Glutamatergic neuron (in vitro differentiated cells): ENCODE data around the gene SLCO2A1. TPM values are rescaled to one million over a fixed set of nuclear protein-coding genes. Genes with fewer than 3 reads are reported as not detected.

ENCODE experiments used
- DNase-seq: peaks from one replicate; pipeline ENCODE4 v3.0.0; 2022
- H3K27ac Mint-ChIP-seq: one replicate; pipeline ENCODE4 v1.8.0; 2020; ENCODE audit warnings: mild to moderate bottlenecking, mixed read lengths, inconsistent platforms; ENCODE audit not compliant: unreplicated experiment
- H3K27me3 Mint-ChIP-seq: one replicate; pipeline ENCODE4 v1.8.0; 2020; ENCODE audit warnings: mild to moderate bottlenecking, moderate library complexity, mixed read lengths, inconsistent platforms; ENCODE audit not compliant: unreplicated experiment
- H3K36me3 Mint-ChIP-seq: one replicate; pipeline ENCODE4 v1.8.0; 2020; ENCODE audit warnings: mild to moderate bottlenecking, mixed read lengths, inconsistent platforms; ENCODE audit not compliant: unreplicated experiment
- H3K4me1 Mint-ChIP-seq: one replicate; pipeline ENCODE4 v1.8.0; 2020; ENCODE audit warnings: mild to moderate bottlenecking, low read depth, mixed read lengths, inconsistent platforms; ENCODE audit not compliant: unreplicated experiment
- H3K4me3 Mint-ChIP-seq: one replicate; pipeline ENCODE4 v1.8.0; 2020; ENCODE audit warnings: mild to moderate bottlenecking, mixed read lengths, inconsistent platforms; ENCODE audit not compliant: unreplicated experiment
- H3K9me3 Mint-ChIP-seq: one replicate; pipeline ENCODE4 v1.8.0; 2020; ENCODE audit warnings: mild to moderate bottlenecking, moderate library complexity, mixed read lengths, inconsistent platforms; ENCODE audit not compliant: unreplicated experiment
- total RNA-seq: library from RNA; stranded (reverse); fragmentation: NEBNext Ultra II Directional; extraction: Animal tissue kit (Norgen Biotek cat#: 25700); gene quantifications from one replicate; pipeline ENCODE4 v1.2.1, GENCODE V29; 2021; ENCODE audit not compliant: unreplicated experiment
- TF ChIP-seq, protein P1 (sequence below): fragments of 200-600 bp; sonication (generic); IDR thresholded peaks from one replicate; pipeline ENCODE4 v1.5.0; 2021; ENCODE audit not compliant: partially characterized antibody, unreplicated experiment

The SLCO2A1 gene
- total RNA-seq, 1 donor from 2014 or later = not detected

GRCh38 chr3:133932009-133932408 is 97.7 kb downstream of the SLCO2A1 start:
- DNase-seq = no peak
- Mint-ChIP-seq H3K36me3 (no peaks in the 10 kb centered on the region), H3K27me3 (peaks cover 8% of the 10 kb centered on the region), H3K4me3 (no peak overlapping the region), H3K27ac (no peak overlapping the region), H3K4me1 (no peaks in the 10 kb centered on the region), H3K9me3 (peaks cover 4% of the 10 kb centered on the region)
- TF ChIP-seq, protein P1, sequence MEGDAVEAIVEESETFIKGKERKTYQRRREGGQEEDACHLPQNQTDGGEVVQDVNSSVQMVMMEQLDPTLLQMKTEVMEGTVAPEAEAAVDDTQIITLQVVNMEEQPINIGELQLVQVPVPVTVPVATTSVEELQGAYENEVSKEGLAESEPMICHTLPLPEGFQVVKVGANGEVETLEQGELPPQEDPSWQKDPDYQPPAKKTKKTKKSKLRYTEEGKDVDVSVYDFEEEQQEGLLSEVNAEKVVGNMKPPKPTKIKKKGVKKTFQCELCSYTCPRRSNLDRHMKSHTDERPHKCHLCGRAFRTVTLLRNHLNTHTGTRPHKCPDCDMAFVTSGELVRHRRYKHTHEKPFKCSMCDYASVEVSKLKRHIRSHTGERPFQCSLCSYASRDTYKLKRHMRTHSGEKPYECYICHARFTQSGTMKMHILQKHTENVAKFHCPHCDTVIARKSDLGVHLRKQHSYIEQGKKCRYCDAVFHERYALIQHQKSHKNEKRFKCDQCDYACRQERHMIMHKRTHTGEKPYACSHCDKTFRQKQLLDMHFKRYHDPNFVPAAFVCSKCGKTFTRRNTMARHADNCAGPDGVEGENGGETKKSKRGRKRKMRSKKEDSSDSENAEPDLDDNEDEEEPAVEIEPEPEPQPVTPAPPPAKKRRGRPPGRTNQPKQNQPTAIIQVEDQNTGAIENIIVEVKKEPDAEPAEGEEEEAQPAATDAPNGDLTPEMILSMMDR = no peak

- Mint-ChIP-seq H3K36me3 (no peaks in the 10 kb centered on the region), H3K4me3 (no peak overlapping the region), H3K4me1 (peaks cover 4% of the 10 kb centered on the region), H3K27me3 (peaks cover 8% of the 10 kb centered on the region), H3K9me3 (peaks cover 4% of the 10 kb centered on the region), H3K27ac (no peak overlapping the region)
- no peak for DNase-seq
- TF ChIP-seq, protein P1 = no peak
Measured at GRCh38 chr3:133931084-133931483, 98.6 kb downstream of the SLCO2A1 start.

DNA sequence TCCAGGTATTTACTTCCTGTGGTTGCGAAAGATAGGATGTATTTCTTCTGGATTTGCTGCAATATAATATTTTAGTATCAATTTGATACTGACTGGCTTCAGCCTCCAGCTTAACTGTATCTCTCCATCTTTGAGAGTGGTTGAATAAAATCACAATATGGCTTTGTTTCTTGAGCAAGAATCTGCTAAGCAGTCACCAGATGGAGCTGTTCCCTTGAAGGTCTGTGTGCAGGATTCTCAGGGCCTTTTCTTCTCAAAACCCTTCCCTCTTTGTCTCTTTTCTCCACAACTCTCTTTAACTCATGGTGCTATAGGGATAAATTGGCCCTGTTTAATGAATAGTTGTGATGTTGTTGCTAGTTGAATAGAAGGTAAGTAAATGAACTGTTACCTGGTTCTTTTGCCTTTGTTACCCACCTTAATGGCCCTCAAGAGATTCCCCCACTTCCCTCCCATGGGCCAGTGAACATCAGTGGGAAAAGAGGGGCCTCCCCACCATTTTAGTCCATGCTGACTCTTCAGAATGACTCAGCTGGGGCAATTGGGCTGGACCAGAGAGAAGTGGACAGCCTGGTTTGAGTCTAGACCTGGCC is 99.3 kb downstream of the SLCO2A1 start:
- H3K27me3 Mint-ChIP-seq = peaks cover 8% of the 10 kb centered on the region
- H3K4me1 Mint-ChIP-seq = peaks cover 4% of the 10 kb centered on the region
- no peak overlapping the region for H3K27ac Mint-ChIP-seq
- no peak for DNase-seq
- H3K36me3 Mint-ChIP-seq = no peaks in the 10 kb centered on the region
- H3K4me3 Mint-ChIP-seq = no peak overlapping the region
- TF ChIP-seq, protein P1 = peak; percentile 27
- peaks cover 6% of the 10 kb centered on the region for H3K9me3 Mint-ChIP-seq

- peaks cover 8% of the 10 kb centered on the region for H3K27me3 Mint-ChIP-seq
Measured at GRCh38 chr3:133928903-133929607, 100.7 kb downstream of the SLCO2A1 start.

More at GRCh38 chr3:133928903-133929607, 100.7 kb downstream of the SLCO2A1 start:
- TF ChIP-seq, protein P1 = no peak
- peaks cover 4% of the 10 kb centered on the region for H3K4me1 Mint-ChIP-seq
- H3K9me3 Mint-ChIP-seq = peaks cover 6% of the 10 kb centered on the region
- DNase-seq = no peak
- H3K36me3 Mint-ChIP-seq = no peaks in the 10 kb centered on the region
- no peak overlapping the region for H3K27ac Mint-ChIP-seq
- H3K4me3 Mint-ChIP-seq = peak overlapping the region; percentile 9
